SK-N-SH (cell line): ENCODE results near the gene PIP4K2A. TPM values are rescaled to one million over a fixed set of nuclear protein-coding genes. Genes with fewer than 3 reads are reported as not detected.
"Not testable (repeated sequence)": the region's sequence is repeated elsewhere in the genome, so short reads cannot be mapped to it uniquely, and the experiment has no call there.

Source experiments
- CTCF ChIA-PET: fragments of 300-600, 350-600 bp; formaldehyde crosslinking; extraction: SDS; loops from one replicate; lab custom pipeline; 2021; lab: Yijun Ruan, JAX
- POLR2A ChIA-PET: fragments of 350-600 bp; sonication (Branson Sonifier 250); formaldehyde crosslinking; extraction: SDS; loops from one replicate; lab custom pipeline; 2020; ENCODE audit warnings: antibody characterized with exemption, inconsistent platforms; lab: Yijun Ruan, JAX
- DNase-seq: peaks from one replicate; pipeline ENCODE4 v3.0.0; 2012
- H2AFZ ChIP-seq: fragments of 200-600 bp; sonication (generic); 2 replicates; pipeline ENCODE4 v1.8.1; 2016; ENCODE audit warnings: antibody characterized with exemption, mild to moderate bottlenecking, low read depth
- H3F3A ChIP-seq: fragments of 200-600 bp; sonication (generic); replicated peaks from 2 replicates; pipeline ENCODE3; 2016; ENCODE audit warnings: antibody characterized with exemption, mild to moderate bottlenecking; ENCODE audit not compliant: insufficient read depth
- H3K27ac ChIP-seq, 2 experiments: fragments of 200-500 bp in 1 of 2; fragments of 200-600 bp in 1 of 2; sonication (Bioruptor generic) in 1 of 2; sonication (generic), shearing (Covaris generic) in 1 of 2; 2 replicates each; pipeline versions ENCODE4 v1.5.1 to v1.6.1; 2014 to 2016; ENCODE audit warnings: low read depth in 2 of 2, inconsistent platforms in 1 of 2, low read length in 1 of 2, mild to moderate bottlenecking in 1 of 2, mixed read lengths in 1 of 2
- H3K27me3 ChIP-seq: fragments of 200-600 bp; sonication (generic), shearing (Covaris generic); 2 replicates; pipeline ENCODE4 v1.6.1; 2016; ENCODE audit warnings: mixed run types; ENCODE audit not compliant: insufficient read depth
- H3K36me3 ChIP-seq, 2 experiments: fragments of 200-500 bp in 1 of 2; fragments of 200-600 bp in 1 of 2; sonication (Bioruptor generic) in 1 of 2; sonication (generic) in 1 of 2; replicated peaks in 1 of 2; 2 replicates each; pipeline versions ENCODE3 to v1.5.1; 2014 to 2016; ENCODE audit warnings: low read length in 1 of 2, mild to moderate bottlenecking in 1 of 2; ENCODE audit not compliant: insufficient read depth in 2 of 2, control insufficient read depth in 1 of 2
- H3K4me1 ChIP-seq, 2 experiments: fragments of 200-500 bp in 1 of 2; fragments of 200-600 bp in 1 of 2; sonication (Bioruptor generic) in 1 of 2; sonication (generic), shearing (Covaris generic) in 1 of 2; 2 replicates each; pipeline versions ENCODE4 v1.5.1 to v1.6.1; 2014 to 2016; ENCODE audit warnings: low read depth in 1 of 2, low read length in 1 of 2, mixed run types in 1 of 2; ENCODE audit not compliant: insufficient read depth in 2 of 2, control insufficient read depth in 1 of 2
- H3K4me2 ChIP-seq: fragments of 200-600 bp; sonication (generic), shearing (Covaris generic); 2 replicates; pipeline ENCODE4 v1.6.1; 2017; ENCODE audit warnings: mixed run types
- H3K4me3 ChIP-seq, 2 experiments: fragments of 200-500 bp in 1 of 2; fragments of 200-600 bp in 1 of 2; sonication (Bioruptor generic) in 1 of 2; sonication (generic), shearing (Covaris generic) in 1 of 2; 2 replicates each; pipeline versions ENCODE4 v1.5.1 to v1.8.1; 2014 to 2016; ENCODE audit warnings: low read depth in 2 of 2, inconsistent platforms in 1 of 2, low read length in 1 of 2, mild to moderate bottlenecking in 1 of 2, mixed read lengths in 1 of 2, moderate library complexity in 1 of 2
- H3K79me2 ChIP-seq: fragments of 200-600 bp; sonication (generic); 2 replicates; pipeline ENCODE4 v1.8.1; 2017; ENCODE audit warnings: mild to moderate bottlenecking; ENCODE audit not compliant: insufficient read depth
- H3K9ac ChIP-seq: fragments of 200-600 bp; sonication (generic); 2 replicates; pipeline ENCODE4 v1.6.1; 2017; ENCODE audit warnings: mixed run types
- H3K9me2 ChIP-seq: fragments of 200-600 bp; sonication (generic); 2 replicates; pipeline ENCODE4 v1.6.1; 2017; ENCODE audit warnings: mixed run types
- H3K9me3 ChIP-seq: fragments of 200-600 bp; sonication (generic); 2 replicates; pipeline ENCODE4 v1.6.1; 2017; ENCODE audit warnings: mixed run types, mild to moderate bottlenecking, moderate library complexity
- H4K20me1 ChIP-seq: fragments of 200-600 bp; sonication (generic); 2 replicates; pipeline ENCODE4 v1.6.1; 2017; ENCODE audit warnings: mild to moderate bottlenecking, mixed run types; ENCODE audit not compliant: insufficient read depth
- ELF1 ChIP-seq: IDR thresholded peaks from 2 replicates; pipeline ENCODE4 v1.4.0; 2012
- EP300 ChIP-seq, 2 experiments: IDR thresholded peaks; 2 replicates each; pipeline versions ENCODE4 v1.4.0 to v1.6.1; 2012; ENCODE audit warnings: borderline replicate concordance in 1 of 2, low read depth in 1 of 2, low read length in 1 of 2
- EZH2phosphoT487 ChIP-seq: fragments of 200-600 bp; sonication (generic); IDR thresholded peaks from 2 replicates; pipeline ENCODE4 v1.6.1; 2017; ENCODE audit warnings: low read depth, mixed run types, mild to moderate bottlenecking, antibody characterized with exemption, moderate library complexity, borderline replicate concordance
- FOXM1 ChIP-seq: IDR thresholded peaks from 2 replicates; pipeline ENCODE4 v1.4.0; 2012; ENCODE audit warnings: low read depth, mild to moderate bottlenecking
- NFIC ChIP-seq: IDR thresholded peaks from 2 replicates; pipeline ENCODE4 v1.4.0; 2012; ENCODE audit warnings: borderline replicate concordance
- POLR2AphosphoS5 ChIP-seq: IDR thresholded peaks from 2 replicates; pipeline ENCODE4 v1.6.1; 2012; ENCODE audit warnings: low read depth, low read length
- RAD21 ChIP-seq: IDR thresholded peaks from 2 replicates; pipeline ENCODE4 v1.6.1; 2012; ENCODE audit warnings: mild to moderate bottlenecking, low read length
- RCOR1 ChIP-seq: fragments of 150-350 bp; IDR thresholded peaks from 2 replicates; pipeline ENCODE4 v1.6.1; 2017; ENCODE audit warnings: antibody characterized with exemption, low read length
- RFX5 ChIP-seq: IDR thresholded peaks from 2 replicates; pipeline ENCODE4 v1.6.1; 2012; ENCODE audit warnings: mild to moderate bottlenecking, improper control_type of control experiment, low read length
- SMC3 ChIP-seq: IDR thresholded peaks from 2 replicates; pipeline ENCODE4 v1.6.1; 2012; ENCODE audit warnings: low read depth, low read length, improper control_type of control experiment
- TAF1 ChIP-seq: IDR thresholded peaks from 2 replicates; pipeline ENCODE4 v1.6.1; 2012; ENCODE audit warnings: low read depth, mild to moderate bottlenecking, low read length, moderate library complexity, borderline replicate concordance
- WGBS: methylation state at CpG from one replicate; pipeline ENCODE4 v1.1.6; 2017; ENCODE audit warnings: low lambda C conversion rate; 5-methylcytosine and 5-hydroxymethylcytosine counted together
- polyA plus RNA-seq, 3 experiments: library from polyadenylated mRNA; depleted of rRNA; stranded (reverse); fragments of >200 nt; gene quantifications; 2 replicates each; pipeline ENCODE4 v1.2.3, GENCODE V29; 2012
- TF ChIP-seq, protein P1 (sequence below): fragments of 150-350 bp; IDR thresholded peaks from 2 replicates; pipeline ENCODE4 v1.6.1; 2016; ENCODE audit warnings: mild to moderate bottlenecking, low read depth, low read length
- TF ChIP-seq, protein P2 (sequence below): IDR thresholded peaks from 2 replicates; pipeline ENCODE4 v1.4.0; 2012; ENCODE audit warnings: low read depth, borderline replicate concordance
- TF ChIP-seq, protein P3 (sequence below): IDR thresholded peaks from 2 replicates; pipeline ENCODE4 v1.4.0; 2012; ENCODE audit warnings: low read depth
- TF ChIP-seq, protein P4 (sequence below): fragments of 150-350 bp; IDR thresholded peaks from 2 replicates; pipeline ENCODE4 v1.6.1; 2017; ENCODE audit warnings: antibody characterized with exemption, low read length, low read depth, borderline replicate concordance
- TF ChIP-seq, protein P5 (sequence below): fragments of 200-600 bp; sonication (generic); IDR thresholded peaks from 2 replicates; pipeline ENCODE4 v1.6.1; 2017; ENCODE audit warnings: antibody characterized with exemption, mild to moderate bottlenecking, moderate library complexity

Gene PIP4K2A
- polyA plus RNA-seq, 1 of the 3 experiments (the other 2 are of a cell fraction) = 10.8 TPM

DNA sequence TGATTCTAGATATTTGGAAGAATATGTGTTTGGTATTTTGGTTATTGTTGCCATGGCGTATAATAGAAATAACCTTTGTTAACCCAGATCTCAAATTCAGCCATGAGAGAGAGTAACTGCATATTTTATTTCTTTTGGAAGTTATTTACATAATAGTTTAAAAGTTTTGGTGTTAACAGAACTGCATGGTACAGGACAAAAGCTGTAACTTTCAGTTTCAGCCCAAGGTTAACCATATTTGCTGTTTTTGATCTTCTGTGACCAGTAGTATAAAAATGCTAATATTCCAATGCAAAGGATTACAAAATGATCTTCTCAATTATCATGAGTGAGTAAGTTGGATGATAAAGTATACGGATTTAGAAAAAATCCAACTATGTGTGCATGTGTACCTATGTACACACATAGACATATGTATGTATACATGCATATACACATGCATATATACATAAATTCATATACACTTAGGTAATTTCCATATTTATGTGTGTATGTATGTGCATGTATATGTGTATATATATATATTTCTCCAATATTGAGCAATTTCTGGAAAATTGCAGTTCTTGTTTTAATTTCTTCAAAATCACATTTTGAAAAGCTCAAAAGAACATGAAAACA, 38.0 kb upstream of the PIP4K2A start:
- Histone ChIP-seq H3K4me3 (no peak overlapping the region), H3K27me3 (no peaks in the 10 kb centered on the region), H3K9ac (no peak overlapping the region), H3F3A (peaks cover 3% of the 10 kb centered on the region), H3K36me3 (no peaks in the 10 kb centered on the region), H2AFZ (no peak overlapping the region), H3K27ac (no peak overlapping the region), H3K4me2 (no peak overlapping the region), H4K20me1 (no peaks in the 10 kb centered on the region), H3K9me3 (no peaks in the 10 kb centered on the region), H3K9me2 (peaks cover 3% of the 10 kb centered on the region; the same call in 1 of the 2 replicates), H3K4me1 (no peaks in the 10 kb centered on the region), H3K79me2 (no peaks in the 10 kb centered on the region)
- ChIA-PET POLR2A (no interaction called here), CTCF (interaction anchor here (1.0 kb wide), 1 partner anchor 236 kb away, joined by 3 read pairs; no protein-coding TSS in a partner anchor)
- DNase-seq = no peak
- no peak for TF ChIP-seq SMC3
- TF ChIP-seq EP300 (IDR thresholded peaks at IDR 0.05; ENCODE audit: borderline replicate concordance in 1 of 2, low read depth in 1 of 2, low read length in 1 of 2) = no peak
- no peak for TF ChIP-seq NFIC
- TF ChIP-seq RFX5 = no peak
- TF ChIP-seq, protein P1, sequence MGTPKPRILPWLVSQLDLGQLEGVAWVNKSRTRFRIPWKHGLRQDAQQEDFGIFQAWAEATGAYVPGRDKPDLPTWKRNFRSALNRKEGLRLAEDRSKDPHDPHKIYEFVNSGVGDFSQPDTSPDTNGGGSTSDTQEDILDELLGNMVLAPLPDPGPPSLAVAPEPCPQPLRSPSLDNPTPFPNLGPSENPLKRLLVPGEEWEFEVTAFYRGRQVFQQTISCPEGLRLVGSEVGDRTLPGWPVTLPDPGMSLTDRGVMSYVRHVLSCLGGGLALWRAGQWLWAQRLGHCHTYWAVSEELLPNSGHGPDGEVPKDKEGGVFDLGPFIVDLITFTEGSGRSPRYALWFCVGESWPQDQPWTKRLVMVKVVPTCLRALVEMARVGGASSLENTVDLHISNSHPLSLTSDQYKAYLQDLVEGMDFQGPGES = no peak
- TF ChIP-seq FOXM1 = no peak
- no peak for TF ChIP-seq ELF1
- TF ChIP-seq, protein P2, sequence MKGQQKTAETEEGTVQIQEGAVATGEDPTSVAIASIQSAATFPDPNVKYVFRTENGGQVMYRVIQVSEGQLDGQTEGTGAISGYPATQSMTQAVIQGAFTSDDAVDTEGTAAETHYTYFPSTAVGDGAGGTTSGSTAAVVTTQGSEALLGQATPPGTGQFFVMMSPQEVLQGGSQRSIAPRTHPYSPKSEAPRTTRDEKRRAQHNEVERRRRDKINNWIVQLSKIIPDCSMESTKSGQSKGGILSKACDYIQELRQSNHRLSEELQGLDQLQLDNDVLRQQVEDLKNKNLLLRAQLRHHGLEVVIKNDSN = no peak
- TF ChIP-seq POLR2AphosphoS5 = no peak
- TF ChIP-seq, protein P3, sequence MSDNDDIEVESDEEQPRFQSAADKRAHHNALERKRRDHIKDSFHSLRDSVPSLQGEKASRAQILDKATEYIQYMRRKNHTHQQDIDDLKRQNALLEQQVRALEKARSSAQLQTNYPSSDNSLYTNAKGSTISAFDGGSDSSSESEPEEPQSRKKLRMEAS = no peak
- TF ChIP-seq, protein P4, sequence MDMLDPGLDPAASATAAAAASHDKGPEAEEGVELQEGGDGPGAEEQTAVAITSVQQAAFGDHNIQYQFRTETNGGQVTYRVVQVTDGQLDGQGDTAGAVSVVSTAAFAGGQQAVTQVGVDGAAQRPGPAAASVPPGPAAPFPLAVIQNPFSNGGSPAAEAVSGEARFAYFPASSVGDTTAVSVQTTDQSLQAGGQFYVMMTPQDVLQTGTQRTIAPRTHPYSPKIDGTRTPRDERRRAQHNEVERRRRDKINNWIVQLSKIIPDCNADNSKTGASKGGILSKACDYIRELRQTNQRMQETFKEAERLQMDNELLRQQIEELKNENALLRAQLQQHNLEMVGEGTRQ = no peak
- no peak for TF ChIP-seq RCOR1
- no peak for TF ChIP-seq TAF1
- WGBS = 79% methylated on average over 2 of the region's 2 CpGs

DNA sequence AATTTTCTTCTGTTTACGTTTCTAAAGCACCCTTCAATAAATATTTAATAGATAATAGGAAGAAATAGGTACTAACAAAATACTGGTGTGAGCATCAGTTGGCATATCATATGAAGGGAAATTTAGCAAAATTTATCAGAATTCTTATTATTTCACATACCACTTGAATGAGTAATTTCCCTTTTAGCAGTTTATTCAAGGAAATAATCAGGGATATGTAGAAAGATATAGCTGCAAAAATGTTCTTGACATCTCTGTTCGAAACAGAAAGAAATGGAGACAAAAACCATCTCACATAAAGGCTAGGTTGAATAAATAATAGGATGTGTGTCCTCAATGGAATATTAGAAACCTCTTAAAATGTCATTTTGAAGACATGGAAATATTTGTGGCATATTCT, 35.8 kb upstream of the PIP4K2A start:
- no peak for TF ChIP-seq TAF1
- TF ChIP-seq RCOR1 = no peak
- TF ChIP-seq, protein P5, sequence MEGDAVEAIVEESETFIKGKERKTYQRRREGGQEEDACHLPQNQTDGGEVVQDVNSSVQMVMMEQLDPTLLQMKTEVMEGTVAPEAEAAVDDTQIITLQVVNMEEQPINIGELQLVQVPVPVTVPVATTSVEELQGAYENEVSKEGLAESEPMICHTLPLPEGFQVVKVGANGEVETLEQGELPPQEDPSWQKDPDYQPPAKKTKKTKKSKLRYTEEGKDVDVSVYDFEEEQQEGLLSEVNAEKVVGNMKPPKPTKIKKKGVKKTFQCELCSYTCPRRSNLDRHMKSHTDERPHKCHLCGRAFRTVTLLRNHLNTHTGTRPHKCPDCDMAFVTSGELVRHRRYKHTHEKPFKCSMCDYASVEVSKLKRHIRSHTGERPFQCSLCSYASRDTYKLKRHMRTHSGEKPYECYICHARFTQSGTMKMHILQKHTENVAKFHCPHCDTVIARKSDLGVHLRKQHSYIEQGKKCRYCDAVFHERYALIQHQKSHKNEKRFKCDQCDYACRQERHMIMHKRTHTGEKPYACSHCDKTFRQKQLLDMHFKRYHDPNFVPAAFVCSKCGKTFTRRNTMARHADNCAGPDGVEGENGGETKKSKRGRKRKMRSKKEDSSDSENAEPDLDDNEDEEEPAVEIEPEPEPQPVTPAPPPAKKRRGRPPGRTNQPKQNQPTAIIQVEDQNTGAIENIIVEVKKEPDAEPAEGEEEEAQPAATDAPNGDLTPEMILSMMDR = no peak
- TF ChIP-seq, protein P2 = no peak
- TF ChIP-seq RAD21 = no peak
- TF ChIP-seq EZH2phosphoT487 = no peak
- WGBS = 74% methylated on average over 2 of the region's 2 CpGs
- H3K9me3 ChIP-seq = no peaks in the 10 kb centered on the region
- ChIA-PET CTCF (interaction anchor here (0.6 kb wide), 1 partner anchor 30 kb away, joined by 3 read pairs; no protein-coding TSS in a partner anchor), POLR2A (no interaction called here)
- H3K9ac ChIP-seq = no peak overlapping the region
- peaks cover 3% of the 10 kb centered on the region for H3F3A ChIP-seq
- H3K9me2 ChIP-seq = peaks cover 3% of the 10 kb centered on the region; the same call in 1 of the 2 replicates
- no peaks in the 10 kb centered on the region for H3K79me2 ChIP-seq
- H4K20me1 ChIP-seq = no peaks in the 10 kb centered on the region
- H3K4me1 ChIP-seq = no peaks in the 10 kb centered on the region
- no peaks in the 10 kb centered on the region for H3K27me3 ChIP-seq
- no peak overlapping the region for H3K4me3 ChIP-seq
- no peak for DNase-seq
- H3K36me3 ChIP-seq = no peaks in the 10 kb centered on the region
- H2AFZ ChIP-seq = peak overlapping the region; percentile 59; the same call in 1 of the 2 replicates
- H3K27ac ChIP-seq = no peak overlapping the region
- H3K4me2 ChIP-seq = no peak overlapping the region

DNA sequence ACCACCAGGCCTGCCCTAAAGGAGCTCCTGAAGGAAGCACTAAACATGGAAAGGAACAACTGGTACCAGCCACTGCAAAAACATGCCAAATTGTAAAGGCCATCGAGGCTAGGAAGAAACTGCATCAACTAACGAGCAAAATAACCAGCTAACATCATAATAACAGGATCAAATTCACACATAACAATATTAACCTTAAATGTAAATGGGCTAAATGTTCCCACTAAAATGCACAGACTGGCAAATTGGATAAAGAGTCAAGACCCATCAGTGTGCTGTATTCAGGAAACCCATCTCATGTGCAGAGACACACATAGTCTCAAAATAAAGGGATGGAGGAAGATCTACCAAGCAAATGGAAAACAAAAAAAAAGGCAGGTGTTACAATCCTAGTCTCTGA, 30.5 kb upstream of the PIP4K2A start:
- H3K9me3 ChIP-seq, H3F3A ChIP-seq, DNase-seq, H3K9me2 ChIP-seq, H3K27ac ChIP-seq, H3K9ac ChIP-seq, H3K4me3 ChIP-seq, POLR2A ChIA-PET, H3K4me2 ChIP-seq, CTCF ChIA-PET, H3K36me3 ChIP-seq, H3K79me2 ChIP-seq, H3K4me1 ChIP-seq, H3K27me3 ChIP-seq, H2AFZ ChIP-seq, H4K20me1 ChIP-seq: not testable (repeated sequence)
- 11% methylated on average over 2 of the region's 2 CpGs for WGBS
